Astrocyte (in vitro differentiated cells and primary cell): ENCODE data around the gene PNKD.

Experiments used
- CTCF ChIP-seq: IDR thresholded peaks from 2 replicates; pipeline ENCODE4 v1.5.1; 2011; ENCODE audit warnings: low read depth, mild to moderate bottlenecking, inconsistent platforms, low read length, moderate library complexity; ENCODE audit not compliant: insufficient read depth
- EZH2 ChIP-seq: IDR thresholded peaks from 2 replicates; pipeline ENCODE4 v1.6.1; 2012; ENCODE audit warnings: mild to moderate bottlenecking, low read length, inconsistent platforms; ENCODE audit not compliant: insufficient read depth

GRCh38 chr2:218332288-218332687 is 62.0 kb downstream of the PNKD start:
- TF ChIP-seq CTCF, result no peak
- no peak for TF ChIP-seq EZH2
